SK-N-SH (cell line): ENCODE results near the gene GLOD5. TPM values are rescaled to one million over a fixed set of nuclear protein-coding genes. Genes with fewer than 3 reads are reported as not detected.

Experiments used
- CTCF ChIA-PET: fragments of 300-600, 350-600 bp; formaldehyde crosslinking; extraction: SDS; loops from one replicate; lab custom pipeline; 2021; lab: Yijun Ruan, JAX
- POLR2A ChIA-PET: fragments of 350-600 bp; sonication (Branson Sonifier 250); formaldehyde crosslinking; extraction: SDS; loops from one replicate; lab custom pipeline; 2020; ENCODE audit warnings: antibody characterized with exemption, inconsistent platforms; lab: Yijun Ruan, JAX
- DNase-seq: peaks from one replicate; pipeline ENCODE4 v3.0.0; 2012
- H2AFZ ChIP-seq: fragments of 200-600 bp; sonication (generic); 2 replicates; pipeline ENCODE4 v1.8.1; 2016; ENCODE audit warnings: antibody characterized with exemption, mild to moderate bottlenecking, low read depth
- H3F3A ChIP-seq: fragments of 200-600 bp; sonication (generic); replicated peaks from 2 replicates; pipeline ENCODE3; 2016; ENCODE audit warnings: antibody characterized with exemption, mild to moderate bottlenecking; ENCODE audit not compliant: insufficient read depth
- H3K27ac ChIP-seq, 2 experiments: fragments of 200-500 bp in 1 of 2; fragments of 200-600 bp in 1 of 2; sonication (Bioruptor generic) in 1 of 2; sonication (generic), shearing (Covaris generic) in 1 of 2; 2 replicates each; pipeline versions ENCODE4 v1.5.1 to v1.6.1; 2014 to 2016; ENCODE audit warnings: low read depth in 2 of 2, inconsistent platforms in 1 of 2, low read length in 1 of 2, mild to moderate bottlenecking in 1 of 2, mixed read lengths in 1 of 2
- H3K27me3 ChIP-seq: fragments of 200-600 bp; sonication (generic), shearing (Covaris generic); 2 replicates; pipeline ENCODE4 v1.6.1; 2016; ENCODE audit warnings: mixed run types; ENCODE audit not compliant: insufficient read depth
- H3K36me3 ChIP-seq, 2 experiments: fragments of 200-500 bp in 1 of 2; fragments of 200-600 bp in 1 of 2; sonication (Bioruptor generic) in 1 of 2; sonication (generic) in 1 of 2; replicated peaks in 1 of 2; 2 replicates each; pipeline versions ENCODE3 to v1.5.1; 2014 to 2016; ENCODE audit warnings: low read length in 1 of 2, mild to moderate bottlenecking in 1 of 2; ENCODE audit not compliant: insufficient read depth in 2 of 2, control insufficient read depth in 1 of 2
- H3K4me1 ChIP-seq, 2 experiments: fragments of 200-500 bp in 1 of 2; fragments of 200-600 bp in 1 of 2; sonication (Bioruptor generic) in 1 of 2; sonication (generic), shearing (Covaris generic) in 1 of 2; 2 replicates each; pipeline versions ENCODE4 v1.5.1 to v1.6.1; 2014 to 2016; ENCODE audit warnings: low read depth in 1 of 2, low read length in 1 of 2, mixed run types in 1 of 2; ENCODE audit not compliant: insufficient read depth in 2 of 2, control insufficient read depth in 1 of 2
- H3K4me2 ChIP-seq: fragments of 200-600 bp; sonication (generic), shearing (Covaris generic); 2 replicates; pipeline ENCODE4 v1.6.1; 2017; ENCODE audit warnings: mixed run types
- H3K4me3 ChIP-seq, 2 experiments: fragments of 200-500 bp in 1 of 2; fragments of 200-600 bp in 1 of 2; sonication (Bioruptor generic) in 1 of 2; sonication (generic), shearing (Covaris generic) in 1 of 2; 2 replicates each; pipeline versions ENCODE4 v1.5.1 to v1.8.1; 2014 to 2016; ENCODE audit warnings: low read depth in 2 of 2, inconsistent platforms in 1 of 2, low read length in 1 of 2, mild to moderate bottlenecking in 1 of 2, mixed read lengths in 1 of 2, moderate library complexity in 1 of 2
- H3K79me2 ChIP-seq: fragments of 200-600 bp; sonication (generic); 2 replicates; pipeline ENCODE4 v1.8.1; 2017; ENCODE audit warnings: mild to moderate bottlenecking; ENCODE audit not compliant: insufficient read depth
- H3K9ac ChIP-seq: fragments of 200-600 bp; sonication (generic); 2 replicates; pipeline ENCODE4 v1.6.1; 2017; ENCODE audit warnings: mixed run types
- H3K9me2 ChIP-seq: fragments of 200-600 bp; sonication (generic); 2 replicates; pipeline ENCODE4 v1.6.1; 2017; ENCODE audit warnings: mixed run types
- H3K9me3 ChIP-seq: fragments of 200-600 bp; sonication (generic); 2 replicates; pipeline ENCODE4 v1.6.1; 2017; ENCODE audit warnings: mixed run types, mild to moderate bottlenecking, moderate library complexity
- H4K20me1 ChIP-seq: fragments of 200-600 bp; sonication (generic); 2 replicates; pipeline ENCODE4 v1.6.1; 2017; ENCODE audit warnings: mild to moderate bottlenecking, mixed run types; ENCODE audit not compliant: insufficient read depth
- JUND ChIP-seq: IDR thresholded peaks from 2 replicates; pipeline ENCODE4 v1.4.0; 2012
- MXI1 ChIP-seq: IDR thresholded peaks from 2 replicates; pipeline ENCODE4 v1.6.1; 2012; ENCODE audit warnings: mild to moderate bottlenecking, low read depth, low read length, improper control_type of control experiment
- POLR2AphosphoS5 ChIP-seq: IDR thresholded peaks from 2 replicates; pipeline ENCODE4 v1.6.1; 2012; ENCODE audit warnings: low read depth, low read length
- RCOR1 ChIP-seq: fragments of 150-350 bp; IDR thresholded peaks from 2 replicates; pipeline ENCODE4 v1.6.1; 2017; ENCODE audit warnings: antibody characterized with exemption, low read length
- RFX5 ChIP-seq: IDR thresholded peaks from 2 replicates; pipeline ENCODE4 v1.6.1; 2012; ENCODE audit warnings: mild to moderate bottlenecking, improper control_type of control experiment, low read length
- USF1 ChIP-seq: IDR thresholded peaks from 2 replicates; pipeline ENCODE4 v1.4.0; 2012; ENCODE audit warnings: low read depth, borderline replicate concordance
- WGBS: methylation state at CpG from one replicate; pipeline ENCODE4 v1.1.6; 2017; ENCODE audit warnings: low lambda C conversion rate; 5-methylcytosine and 5-hydroxymethylcytosine counted together
- polyA plus RNA-seq, 3 experiments: library from polyadenylated mRNA; depleted of rRNA; stranded (reverse); fragments of >200 nt; gene quantifications; 2 replicates each; pipeline ENCODE4 v1.2.3, GENCODE V29; 2012
- TF ChIP-seq, protein P1 (sequence below): IDR thresholded peaks from 2 replicates; pipeline ENCODE4 v1.4.0; 2012; ENCODE audit warnings: low read depth, borderline replicate concordance

Gene GLOD5
- polyA plus RNA-seq, 1 of the 3 experiments (the other 2 are of a cell fraction), result not detected

GRCh38 chrX:48802089-48802904 lies 40.8 kb downstream of the GLOD5 start:
- peak overlapping the region; percentile 68 for H3K4me2 ChIP-seq
- no peaks in the 10 kb centered on the region for H3K79me2 ChIP-seq
- H3F3A ChIP-seq, result no peaks in the 10 kb centered on the region
- H3K9me2 ChIP-seq, result no peaks in the 10 kb centered on the region
- peak overlapping the region; percentile 89 for H3K9ac ChIP-seq
- CTCF ChIA-PET, result interaction anchor here (1.0 kb wide), 1 partner anchor 171 kb away, joined by 3 read pairs; no protein-coding TSS in a partner anchor
- DNase-seq, result peak; percentile 72
- peak; percentile 51; the same call in 1 of the 2 replicates for TF ChIP-seq POLR2AphosphoS5
- TF ChIP-seq RCOR1, result no peak
- peak overlapping the region; percentile 56 to 82 for H3K4me3 ChIP-seq
- H3K4me1 ChIP-seq, result peaks cover 4 to 10% of the 10 kb centered on the region in 2 experiments; a peak in 1 of 4 replicates
- H3K36me3 ChIP-seq, result no peaks in the 10 kb centered on the region
- H3K27ac ChIP-seq, result peak overlapping the region; percentile 88 to 95
- no peaks in the 10 kb centered on the region for H3K9me3 ChIP-seq
- WGBS, result 25% methylated on average over 34 of the region's 40 CpGs
- H3K27me3 ChIP-seq, result no peaks in the 10 kb centered on the region; the same call in 1 of the 2 replicates
- no peaks in the 10 kb centered on the region for H4K20me1 ChIP-seq
- peak overlapping the region; percentile 67 for H2AFZ ChIP-seq
- POLR2A ChIA-PET, result interaction anchor here (0.6 to 2.1 kb wide), 3 partner anchors 65 to 212 kb away, joined by 3 to 8 read pairs (median 4); no protein-coding TSS in a partner anchor

GRCh38 chrX:48802905-48803200 lies 41.3 kb downstream of the GLOD5 start:
- Histone ChIP-seq H3K9me3 (no peaks in the 10 kb centered on the region), H2AFZ (peak overlapping the region; percentile 67), H3K9ac (peak overlapping the region; percentile 89), H4K20me1 (no peaks in the 10 kb centered on the region), H3K27me3 (no peaks in the 10 kb centered on the region; the same call in 1 of the 2 replicates), H3F3A (no peaks in the 10 kb centered on the region), H3K4me1 (peaks cover 4 to 10% of the 10 kb centered on the region in 2 experiments; a peak in 1 of 4 replicates), H3K36me3 (no peaks in the 10 kb centered on the region), H3K4me3 (peak overlapping the region; percentile 56 to 82), H3K27ac (peak overlapping the region; percentile 64 to 95; a peak in 3 of 4 replicates), H3K9me2 (no peaks in the 10 kb centered on the region), H3K4me2 (peak overlapping the region; percentile 68), H3K79me2 (no peaks in the 10 kb centered on the region)
- TF ChIP-seq RFX5 (no peak), MXI1 (no peak), USF1 (no peak), JUND (no peak)
- TF ChIP-seq, protein P1, sequence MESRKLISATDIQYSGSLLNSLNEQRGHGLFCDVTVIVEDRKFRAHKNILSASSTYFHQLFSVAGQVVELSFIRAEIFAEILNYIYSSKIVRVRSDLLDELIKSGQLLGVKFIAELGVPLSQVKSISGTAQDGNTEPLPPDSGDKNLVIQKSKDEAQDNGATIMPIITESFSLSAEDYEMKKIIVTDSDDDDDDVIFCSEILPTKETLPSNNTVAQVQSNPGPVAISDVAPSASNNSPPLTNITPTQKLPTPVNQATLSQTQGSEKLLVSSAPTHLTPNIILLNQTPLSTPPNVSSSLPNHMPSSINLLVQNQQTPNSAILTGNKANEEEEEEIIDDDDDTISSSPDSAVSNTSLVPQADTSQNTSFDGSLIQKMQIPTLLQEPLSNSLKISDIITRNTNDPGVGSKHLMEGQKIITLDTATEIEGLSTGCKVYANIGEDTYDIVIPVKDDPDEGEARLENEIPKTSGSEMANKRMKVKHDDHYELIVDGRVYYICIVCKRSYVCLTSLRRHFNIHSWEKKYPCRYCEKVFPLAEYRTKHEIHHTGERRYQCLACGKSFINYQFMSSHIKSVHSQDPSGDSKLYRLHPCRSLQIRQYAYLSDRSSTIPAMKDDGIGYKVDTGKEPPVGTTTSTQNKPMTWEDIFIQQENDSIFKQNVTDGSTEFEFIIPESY, result no peak
- CTCF ChIA-PET, result no interaction called here
- POLR2A ChIA-PET, result interaction anchor here (0.6 kb wide), 1 partner anchor 212 kb away, joined by 4 read pairs; no protein-coding TSS in a partner anchor
- WGBS, result 39% methylated on average over 4 of the region's 4 CpGs
- DNase-seq, result no peak
